ENCODE results near the gene CFAP77.
A peak's percentile ranks its signal among the peaks of the same experiment; 100 is the strongest.

DNA sequence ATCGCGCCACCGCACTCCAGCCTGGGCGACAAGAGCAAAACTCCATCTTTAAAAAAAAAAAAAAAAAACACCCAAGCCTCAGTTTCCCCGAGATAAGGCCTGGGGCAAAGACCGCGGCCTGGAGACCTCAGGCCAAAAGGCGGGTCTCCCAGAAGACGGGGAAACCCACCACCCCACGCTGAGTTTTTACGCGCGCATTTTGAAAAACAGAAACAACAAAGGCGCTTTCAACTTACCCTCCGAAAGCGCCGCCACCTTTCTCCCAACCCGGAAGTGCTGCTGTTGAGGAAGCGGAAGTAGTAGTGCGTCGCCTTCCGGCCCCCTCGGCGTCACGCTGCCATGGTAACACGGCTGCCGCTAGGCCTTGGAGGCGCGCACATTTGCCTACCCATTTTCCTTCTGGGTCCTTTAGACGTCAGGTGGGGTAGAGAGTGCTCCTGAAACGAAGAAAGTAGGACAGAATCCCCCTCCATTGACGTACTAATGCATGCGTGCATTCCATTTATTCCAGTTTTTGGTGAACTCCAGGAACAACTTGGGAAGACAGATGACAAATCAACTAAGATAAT, 3.4 kb upstream of the CFAP77 start, which contains the start of gene TTF1:
- TF ChIP-seq EZH2 (IDR thresholded peaks at IDR 0.05; ENCODE audit: borderline replicate concordance, insufficient read depth, low read length, poor library complexity, severe bottlenecking) (no peak), CTCF (IDR thresholded peaks at IDR 0.05; ENCODE audit: poor library complexity, severe bottlenecking) (no peak), REST (IDR thresholded peaks at IDR 0.05; ENCODE audit: borderline replicate concordance) (peak; percentile 47)
